Measurements from ENCODE around the gene TMEM38B.
"Not testable (repeated sequence)": the region's sequence is repeated elsewhere in the genome, so short reads cannot be mapped to it uniquely, and the experiment has no call there.

TMEM38B gene

DNA sequence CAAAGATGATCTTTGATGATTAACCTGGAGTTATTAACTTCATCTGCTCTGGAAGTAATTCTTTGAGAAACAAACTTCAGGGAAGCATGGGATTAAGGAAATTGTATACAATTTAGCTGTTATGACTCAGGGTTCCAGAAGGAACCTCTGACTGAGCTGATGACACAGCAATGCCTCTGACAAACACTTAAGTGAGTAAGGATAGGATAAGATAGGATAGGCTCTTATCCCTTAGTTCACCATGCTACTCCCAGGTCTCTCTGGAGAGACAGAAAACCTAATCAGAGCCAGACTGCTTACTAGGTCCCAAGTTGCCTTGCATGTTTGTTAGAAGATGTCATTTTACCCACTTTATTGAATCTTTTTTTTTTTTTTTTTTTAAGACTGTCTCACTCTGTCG is 12.6 kb upstream of the TMEM38B start:
- no peak for DNase-seq (ENCODE audit: low read depth)

DNA sequence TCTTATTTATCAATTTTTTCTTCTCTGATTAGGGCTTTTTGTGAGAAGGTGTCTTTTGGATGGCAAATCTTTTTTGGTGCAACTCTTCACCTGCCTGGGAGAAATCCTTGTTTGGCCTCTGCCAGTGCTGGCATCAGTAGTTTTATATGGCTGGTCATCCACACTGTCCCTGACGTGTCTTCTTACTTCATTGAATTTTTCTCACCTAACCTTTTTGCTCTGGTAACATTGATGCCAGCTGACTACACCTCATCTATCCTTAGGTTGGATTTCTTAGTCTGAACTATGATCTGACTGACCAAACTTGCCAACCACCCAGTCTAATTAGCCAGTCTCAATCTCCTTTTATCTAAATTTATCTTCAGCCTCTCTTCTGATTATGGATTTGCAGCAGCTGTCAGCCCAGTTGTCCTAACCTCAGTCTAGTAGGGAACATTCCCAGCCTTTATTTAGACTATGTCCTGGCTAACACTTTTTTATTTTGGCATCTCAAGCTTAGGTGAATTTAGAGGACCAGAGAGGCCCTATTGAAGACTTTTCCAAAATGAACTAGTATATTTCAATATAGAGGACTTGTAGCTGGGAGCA is 10.6 kb upstream of the TMEM38B start:
- no peak for DNase-seq (ENCODE audit: low read depth)

DNA sequence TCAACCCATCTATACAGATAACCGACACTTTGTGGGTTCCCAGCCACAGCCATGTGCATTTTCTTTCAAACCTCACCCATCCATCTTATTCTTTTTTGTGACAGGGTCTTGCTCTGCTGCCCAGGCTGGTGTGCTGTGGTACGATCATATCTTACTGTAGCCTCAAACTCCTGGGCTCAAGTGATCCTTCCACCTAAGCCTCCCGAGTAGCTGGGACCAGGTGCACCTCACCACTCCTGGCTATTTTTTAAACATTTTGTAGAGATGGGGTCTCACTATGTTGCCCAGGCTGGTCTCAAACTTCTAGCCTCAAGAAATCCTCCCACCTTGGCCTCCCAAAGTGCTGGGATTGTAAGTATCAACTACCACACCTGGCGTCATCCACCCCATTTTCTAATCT is 7.4 kb upstream of the TMEM38B start:
- DNase-seq (ENCODE audit: low read depth), result no peak

DNA sequence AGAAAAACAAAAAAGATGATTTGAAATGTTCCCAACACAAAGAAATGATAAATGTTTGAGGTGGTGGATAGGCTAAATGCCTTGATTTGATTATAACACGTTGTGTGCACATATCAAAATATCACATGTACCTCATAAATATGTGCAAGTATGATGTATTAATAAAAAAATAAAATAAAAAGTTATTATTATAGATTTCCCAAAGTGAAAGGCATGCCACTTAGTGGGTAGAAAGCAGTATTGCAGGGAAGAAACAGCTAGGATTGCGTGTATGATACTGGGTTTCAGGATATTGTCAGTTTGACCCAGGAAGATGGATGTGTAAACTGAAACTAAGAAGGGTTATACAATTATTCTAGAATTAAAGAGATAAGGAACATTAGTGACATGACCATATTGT is 3.6 kb upstream of the TMEM38B start:
- no peak for DNase-seq (ENCODE audit: low read depth)

DNA sequence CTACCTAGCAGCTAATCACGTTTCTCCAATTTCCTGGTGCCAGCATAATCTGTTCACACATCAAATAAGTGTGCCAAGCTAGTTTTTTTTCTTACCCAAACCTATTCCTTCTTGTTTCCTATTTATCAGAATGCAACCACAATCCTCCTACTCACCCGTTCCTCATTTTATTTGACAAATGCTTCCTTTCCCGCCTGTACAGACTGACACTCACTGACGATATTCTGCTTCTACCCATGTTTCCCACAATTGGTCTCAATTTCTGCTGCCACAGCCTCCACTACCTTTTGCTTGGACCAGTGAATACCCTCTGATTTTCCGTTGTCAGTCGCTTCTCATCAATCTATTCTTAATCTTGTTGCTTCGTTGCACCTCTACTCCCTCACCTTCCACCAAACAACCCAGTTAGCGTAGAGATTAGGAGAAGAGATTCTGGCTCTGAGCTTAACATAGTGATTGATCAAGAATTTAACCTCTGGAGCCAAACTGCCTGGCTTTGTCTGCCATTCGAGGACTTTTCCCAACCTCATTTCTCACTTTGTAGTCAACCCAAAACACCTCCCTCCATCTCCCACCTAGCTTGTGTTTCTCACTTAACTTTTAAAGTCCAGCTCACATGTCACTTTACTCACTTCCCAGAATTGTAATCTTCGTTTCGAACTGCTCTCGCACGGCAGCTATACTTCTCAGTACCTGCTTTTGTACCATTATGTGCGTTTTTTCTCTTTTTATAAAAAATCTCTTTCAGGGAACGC is 729 bp upstream of the TMEM38B start:
- no peak for DNase-seq (ENCODE audit: low read depth)

DNA sequence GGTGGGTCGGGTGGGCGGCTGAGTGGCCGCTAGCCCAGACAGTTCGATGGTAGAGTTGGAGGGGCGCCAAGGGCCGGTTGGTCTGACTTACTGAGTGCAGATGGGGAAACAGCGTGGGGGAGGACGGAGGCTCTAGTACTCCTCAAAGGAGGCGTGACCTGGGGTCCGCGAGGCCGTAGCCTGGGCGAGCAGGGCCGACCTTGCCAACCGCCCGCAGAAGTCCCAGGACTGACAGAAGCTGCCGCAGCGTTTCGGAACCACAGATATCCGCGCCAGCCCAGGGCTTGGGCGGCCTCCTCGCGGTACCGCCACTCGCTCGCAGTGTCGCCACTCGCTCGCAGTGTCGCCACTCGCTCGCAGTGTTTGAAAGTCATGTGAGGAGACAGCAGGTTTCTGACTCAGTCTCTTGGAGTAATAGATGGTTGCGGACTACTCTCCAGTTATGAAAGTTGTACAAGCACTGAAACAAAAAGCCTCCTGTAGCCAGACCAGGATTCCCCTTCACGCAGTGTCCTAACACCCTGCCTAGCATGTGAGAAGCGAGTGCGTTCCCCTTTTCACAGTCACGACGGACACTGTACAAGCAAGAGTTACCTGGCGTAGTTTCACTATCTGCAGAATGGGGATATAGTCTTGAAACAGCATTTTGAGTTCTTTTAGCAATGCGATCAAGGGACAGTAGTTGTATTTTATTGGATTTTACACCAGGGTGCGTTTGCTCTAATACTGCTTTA is 674 bp downstream of the TMEM38B start:
- DNase-seq (ENCODE audit: low read depth), result no peak

DNA sequence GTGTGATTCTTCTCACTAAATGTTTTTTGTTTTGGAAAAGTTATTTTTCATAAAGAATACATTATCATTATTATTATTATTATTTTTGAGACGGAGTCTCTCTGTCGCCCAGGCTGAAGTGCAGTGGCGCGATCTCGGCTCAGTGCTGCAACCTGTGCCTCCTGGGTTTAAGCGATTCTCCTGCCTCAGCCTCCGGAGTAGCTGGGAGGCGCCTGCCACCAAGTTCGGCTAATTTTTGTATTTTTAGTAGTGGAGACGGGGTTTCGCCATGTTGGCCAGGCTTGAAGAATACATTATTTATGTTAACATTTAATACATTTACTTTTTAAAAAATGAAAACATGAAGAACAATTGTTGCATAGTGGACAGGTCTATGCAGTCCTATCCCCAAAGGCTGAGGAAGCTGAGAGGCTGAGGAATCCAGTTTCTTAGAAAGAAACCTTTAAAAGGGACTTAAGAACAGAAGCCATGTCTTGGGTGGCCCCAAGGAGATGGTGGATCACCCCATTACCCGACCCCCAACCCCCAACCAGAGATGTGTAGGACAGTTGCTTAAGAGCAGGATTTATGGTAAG is 2.0 kb downstream of the TMEM38B start:
- DNase-seq (ENCODE audit: low read depth), result no peak

DNA sequence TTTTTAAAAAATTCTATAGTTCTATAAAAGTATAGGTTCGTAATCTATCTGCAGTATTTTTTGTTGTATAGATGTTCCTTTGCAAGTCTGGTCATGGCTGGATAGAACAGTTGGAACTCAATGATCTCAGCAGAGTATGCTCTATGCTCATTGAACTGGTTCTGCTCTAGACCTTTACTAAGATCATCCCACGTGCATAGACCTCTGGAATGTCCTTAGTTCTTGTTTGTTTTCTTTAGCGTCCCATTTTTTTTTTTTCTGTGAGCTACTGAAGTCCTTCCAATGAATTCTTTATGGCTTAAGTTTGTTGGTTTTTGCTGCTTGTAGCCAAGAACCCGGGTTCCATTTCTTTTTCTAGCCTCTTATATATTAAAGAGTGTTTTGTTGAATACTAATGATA is 3.5 kb downstream of the TMEM38B start:
- no peak for DNase-seq (ENCODE audit: low read depth)

DNA sequence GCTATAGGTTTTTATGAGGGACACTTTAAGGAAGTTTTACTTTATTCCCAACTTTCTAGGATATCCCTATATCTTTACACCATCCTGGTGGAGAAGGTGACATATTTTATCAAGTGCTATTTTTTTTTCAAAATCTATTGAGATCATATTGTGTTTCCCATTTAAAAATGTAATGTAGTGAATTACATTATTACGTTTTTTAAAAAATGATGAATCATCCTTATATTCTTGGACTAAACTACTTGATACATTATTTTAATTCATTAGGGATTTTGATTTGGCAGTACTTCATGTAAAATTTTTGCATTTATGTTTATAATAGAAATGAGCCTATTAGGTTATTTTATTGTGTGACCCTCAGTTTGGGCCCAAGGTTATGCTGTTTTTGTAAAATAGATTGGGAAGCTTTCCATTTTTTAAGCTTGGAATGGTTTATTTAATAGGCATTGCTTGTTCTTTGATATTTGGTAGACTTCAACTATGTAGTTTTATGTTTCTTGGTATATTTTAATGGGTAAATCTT is 4.1 kb downstream of the TMEM38B start:
- DNase-seq (ENCODE audit: low read depth), result no peak

DNA sequence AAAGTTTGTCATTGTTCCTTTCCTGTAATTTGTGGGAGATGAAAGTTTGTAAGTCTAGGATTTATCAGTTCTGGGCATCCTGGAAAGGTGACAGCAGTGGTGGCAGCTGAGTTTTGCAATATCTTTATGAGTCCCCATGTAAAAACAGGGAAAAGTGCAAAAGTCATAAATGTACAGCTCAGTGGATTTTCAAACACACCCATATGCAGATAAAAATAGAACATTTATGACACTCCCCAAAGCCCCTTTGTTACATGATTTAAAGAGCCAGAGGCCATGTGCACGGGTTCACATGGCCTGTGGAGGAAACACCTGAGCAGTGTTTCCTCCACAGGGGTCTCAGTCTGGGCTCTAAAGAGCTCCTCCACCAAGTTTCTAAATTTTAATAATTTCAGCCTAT is 6.3 kb downstream of the TMEM38B start:
- no peak for DNase-seq (ENCODE audit: low read depth)

DNA sequence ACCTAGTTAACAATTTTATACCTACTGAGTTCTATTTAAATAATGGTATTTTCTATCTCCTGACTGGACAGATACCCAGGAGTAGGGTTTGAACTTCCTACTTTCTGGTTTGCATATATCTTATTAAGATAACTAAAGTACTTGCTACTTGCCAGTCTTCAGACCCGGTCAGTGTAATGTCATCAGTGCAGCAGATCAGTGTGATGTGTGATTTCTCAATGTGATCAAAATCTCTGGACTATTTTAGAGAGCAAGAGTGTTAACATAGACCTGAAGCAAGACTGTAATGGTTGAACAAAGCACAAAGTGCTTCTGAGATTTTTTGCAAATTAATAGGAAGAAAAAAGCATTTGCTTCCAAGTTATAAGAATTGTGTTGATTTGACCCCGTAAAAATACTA is 6.8 kb downstream of the TMEM38B start:
- DNase-seq (ENCODE audit: low read depth), result no peak

DNA sequence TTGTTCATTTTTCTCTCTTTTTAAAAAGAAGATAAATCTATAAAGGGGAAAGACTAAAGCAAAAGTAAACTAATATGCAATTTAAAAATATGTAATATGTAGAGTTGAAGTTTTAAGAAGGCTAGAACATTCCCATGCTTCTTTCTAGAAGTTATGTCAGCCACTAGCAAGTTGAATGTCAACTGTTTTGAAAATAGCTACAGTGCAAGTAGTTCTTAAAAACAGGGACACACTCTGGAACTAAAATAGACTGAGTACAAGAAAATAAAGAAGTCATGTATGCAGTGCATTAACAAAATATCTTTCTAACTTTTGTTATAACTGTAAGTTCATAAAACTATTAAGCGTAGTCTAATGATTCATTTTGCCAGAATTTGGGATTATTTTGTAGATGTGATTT is 7.9 kb downstream of the TMEM38B start:
- DNase-seq (ENCODE audit: low read depth), result no peak

DNA sequence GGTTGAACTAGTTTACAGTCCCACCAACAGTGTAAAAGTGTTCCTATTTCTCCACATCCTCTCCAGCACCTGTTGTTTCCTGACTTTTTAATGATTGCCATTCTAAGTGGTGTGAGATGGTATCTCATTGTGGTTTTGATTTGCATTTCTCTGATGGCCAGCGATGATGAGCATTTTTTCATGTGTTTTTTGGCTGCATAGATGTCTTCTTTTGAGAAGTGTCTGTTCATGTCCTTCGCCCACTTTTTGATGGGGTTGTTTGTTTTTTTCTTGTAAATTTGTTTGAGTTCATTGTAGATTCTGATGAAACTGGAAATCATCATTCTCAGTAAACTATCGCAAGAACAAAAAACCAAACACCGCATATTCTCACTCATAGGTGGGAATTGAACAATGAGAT is 9.3 kb downstream of the TMEM38B start:
- not testable (repeated sequence) for DNase-seq (ENCODE audit: low read depth)

DNA sequence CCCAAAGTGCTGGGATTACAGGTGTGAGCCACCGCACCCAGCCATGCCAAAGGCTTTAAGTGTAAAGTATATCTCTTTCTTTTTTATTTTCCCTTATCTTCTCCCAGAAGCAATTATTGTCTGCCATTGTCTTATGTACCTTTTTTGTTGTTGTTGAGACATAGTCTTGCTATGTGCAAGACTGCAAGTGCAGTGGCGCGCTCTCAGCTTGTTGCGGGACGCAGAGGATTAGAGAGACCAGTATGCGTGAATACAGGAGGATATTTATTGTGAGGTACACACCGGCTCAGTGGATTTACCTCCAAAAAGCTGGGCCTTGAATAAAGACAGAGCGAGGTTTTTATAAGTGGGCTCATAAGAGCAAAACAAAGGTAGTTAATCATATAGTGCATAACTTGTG is 11.8 kb downstream of the TMEM38B start:
- DNase-seq (ENCODE audit: low read depth), result no peak

DNA sequence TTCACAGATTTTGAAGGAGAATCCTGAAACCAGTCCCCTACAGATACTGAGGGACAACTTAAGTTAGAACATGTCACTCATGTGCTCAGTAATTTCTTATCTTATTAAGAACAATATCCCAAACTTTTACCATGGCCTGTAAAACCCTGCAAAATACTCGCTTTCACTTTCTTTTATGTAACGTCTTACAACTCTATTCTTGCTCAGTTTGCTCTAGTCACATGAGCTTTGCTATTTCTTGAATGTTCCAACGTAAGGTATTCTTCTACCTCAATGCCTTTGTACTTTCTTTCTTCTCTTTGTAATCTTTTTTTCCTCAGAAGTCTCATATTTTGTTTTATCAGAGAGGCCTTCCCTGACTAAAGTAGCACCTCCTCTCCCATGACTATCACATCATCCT is 14.1 kb downstream of the TMEM38B start:
- no peak for DNase-seq (ENCODE audit: low read depth)

DNA sequence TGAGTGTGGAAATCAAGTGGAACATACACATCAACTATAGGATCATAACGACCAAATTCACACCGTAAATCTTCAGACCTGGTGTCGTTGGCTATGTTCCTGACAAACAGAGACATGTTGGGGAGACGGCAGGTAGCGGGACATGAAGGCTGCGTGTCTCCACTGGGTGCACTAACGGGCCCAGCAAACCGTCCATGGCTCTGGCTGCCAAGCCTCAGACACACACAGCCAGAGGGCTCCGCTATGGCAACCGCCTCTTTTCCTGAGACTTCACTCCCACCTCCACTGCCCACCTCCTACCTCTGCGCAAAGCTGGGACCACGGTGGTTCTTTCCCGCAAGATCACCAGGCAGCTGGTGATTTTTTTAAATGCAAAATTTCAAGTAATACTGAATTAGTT is 16.3 kb downstream of the TMEM38B start:
- no peak for DNase-seq (ENCODE audit: low read depth)

DNA sequence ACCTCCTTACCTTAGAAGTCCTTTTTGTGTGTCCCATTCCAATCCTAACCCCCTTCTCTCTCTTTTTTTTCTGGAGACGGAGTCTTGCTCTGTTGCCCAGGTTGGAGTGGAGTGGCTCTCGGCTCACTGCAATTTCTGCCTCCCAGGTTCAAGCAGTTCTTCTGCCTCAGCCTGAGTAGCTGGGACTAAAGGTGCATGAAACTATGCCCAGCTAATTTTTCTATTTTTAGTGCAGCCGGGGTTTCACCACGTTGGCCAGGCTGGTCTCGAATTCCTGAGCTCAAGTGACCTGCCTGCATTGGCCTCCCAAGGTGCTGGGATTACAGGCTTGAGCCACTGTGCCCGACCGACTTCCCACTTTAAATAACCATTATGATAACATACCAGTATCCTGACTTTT is 17.5 kb downstream of the TMEM38B start:
- DNase-seq (ENCODE audit: low read depth), result no peak

DNA sequence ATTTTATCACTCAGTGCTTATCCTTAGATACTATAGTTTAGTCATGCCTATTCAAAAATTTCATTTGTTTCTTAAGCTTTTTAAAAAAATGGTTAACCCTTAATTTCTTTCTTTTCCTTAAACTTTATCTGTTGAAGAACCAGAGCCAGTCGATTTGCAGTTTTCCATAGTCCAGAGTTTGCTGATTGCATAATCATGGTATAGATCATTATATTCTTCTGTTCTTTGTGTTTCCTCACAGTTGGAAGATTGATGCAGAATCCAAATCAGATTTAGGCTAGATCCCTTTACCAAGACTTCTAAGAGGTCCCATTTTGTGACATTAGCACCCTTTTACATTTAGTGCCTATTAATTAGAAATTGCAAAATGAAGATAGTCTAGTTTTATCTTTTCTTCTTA is 18.0 kb downstream of the TMEM38B start:
- DNase-seq (ENCODE audit: low read depth), result no peak

DNA sequence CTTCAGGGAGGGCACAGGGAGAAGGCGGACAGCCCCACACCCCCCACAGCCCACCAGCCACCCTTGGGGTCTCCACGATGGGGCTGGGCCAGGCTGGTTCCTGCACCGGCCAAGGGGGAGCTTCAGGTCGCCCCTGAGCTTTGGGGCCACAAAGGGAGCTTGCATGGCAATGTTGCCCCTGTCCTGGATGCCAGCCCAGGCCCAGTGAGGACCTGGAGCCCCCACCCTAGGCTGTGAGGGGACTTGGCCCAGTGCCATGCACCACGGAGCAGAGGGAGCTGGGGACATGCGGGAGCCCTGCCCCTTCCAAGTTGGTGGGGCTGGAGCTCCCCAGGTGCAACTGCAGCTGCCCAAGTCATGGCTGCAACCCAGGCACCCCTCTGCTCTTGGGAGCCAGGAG is 18.4 kb downstream of the TMEM38B start:
- DNase-seq (ENCODE audit: low read depth), result no peak

DNA sequence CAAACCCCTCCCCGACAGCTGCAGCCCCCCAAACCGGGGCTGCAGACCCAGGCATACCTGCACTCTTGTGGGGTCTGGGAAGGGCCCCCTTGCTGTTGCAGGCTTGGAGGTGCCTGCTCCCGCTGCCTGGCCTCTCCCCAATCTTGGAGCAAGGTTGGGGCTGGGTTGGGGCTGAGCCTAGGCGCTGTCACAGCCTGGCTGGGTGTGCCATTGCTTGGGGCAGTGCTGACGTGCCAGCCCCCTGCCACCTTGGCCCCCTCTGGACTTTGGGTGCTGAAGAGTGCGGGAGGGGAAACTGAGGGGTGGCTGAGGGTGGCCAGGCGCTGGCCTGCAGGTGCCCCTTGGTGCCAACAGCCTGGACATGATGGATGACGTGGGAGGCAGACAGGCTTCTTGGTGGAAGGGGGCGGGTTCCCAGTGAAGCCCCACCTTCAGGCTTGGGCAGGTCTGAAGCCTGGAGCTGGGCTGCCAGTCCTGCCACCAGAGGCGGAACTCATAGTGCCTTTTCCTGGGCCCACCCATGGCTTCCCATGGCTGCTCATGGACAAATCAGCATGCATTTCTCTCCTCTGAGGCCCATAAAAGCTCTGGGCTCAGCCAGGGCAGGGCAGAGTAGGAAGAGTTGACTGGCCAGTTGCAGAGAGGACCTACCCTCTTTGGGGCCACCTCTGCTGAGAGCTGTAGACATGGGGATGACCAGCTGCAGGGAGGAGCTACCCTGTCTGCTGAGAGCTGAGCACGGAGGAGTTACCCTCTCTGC is 19.1 kb downstream of the TMEM38B start:
- DNase-seq (ENCODE audit: low read depth), result no peak

DNA sequence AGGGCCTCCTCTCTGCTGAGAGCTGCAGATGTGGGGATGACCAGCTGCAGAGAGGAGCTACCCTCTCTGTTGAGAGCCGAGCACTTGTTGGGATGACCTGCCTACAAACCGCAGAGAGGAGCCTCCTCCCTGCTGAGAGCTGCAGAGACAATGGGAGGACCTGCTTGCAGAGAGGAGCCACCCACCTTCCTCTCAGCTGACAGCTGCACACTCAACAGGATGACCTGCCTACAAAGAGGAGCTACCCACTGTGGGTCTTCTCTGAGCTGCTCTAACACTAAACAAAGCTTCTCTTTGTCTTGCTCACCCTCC is 19.6 kb downstream of the TMEM38B start:
- no peak for DNase-seq (ENCODE audit: low read depth)

DNA sequence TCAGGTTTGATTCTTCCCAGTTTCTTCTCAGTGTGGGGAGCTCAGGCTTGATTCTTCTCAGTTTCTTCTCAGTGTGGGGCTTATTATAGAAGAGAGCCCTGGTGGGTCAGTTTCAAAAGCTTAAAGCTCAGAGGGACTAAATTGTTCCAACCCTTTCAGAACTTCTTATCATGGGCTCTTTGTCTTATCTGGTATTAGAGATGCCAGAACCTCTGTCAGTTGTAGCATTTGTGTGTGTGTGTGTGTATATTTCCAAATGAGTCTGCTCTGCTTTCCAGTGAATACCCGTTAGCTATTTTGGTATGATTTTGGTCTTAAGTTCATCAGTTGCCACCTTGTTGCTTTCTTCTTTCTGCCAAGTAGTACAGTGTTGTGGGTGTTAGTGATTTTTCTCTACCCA is 21.8 kb downstream of the TMEM38B start:
- DNase-seq (ENCODE audit: low read depth), result no peak
